ENCODE measurements around the gene COX7C.
A peak's percentile ranks its signal among the peaks of the same experiment; 100 is the strongest.
"Not testable (repeated sequence)": the region's sequence is repeated elsewhere in the genome, so short reads cannot be mapped to it uniquely, and the experiment has no call there.

COX7C gene

GRCh38 chr5:86617756-86618576 is at the start of gene COX7C:
Gene COX7C, plus strand, starts transcription at chr5:86617941. Its CDS starts 115 bp downstream, at chr5:86618056.
- DNase-seq = peak; percentile 99

GRCh38 chr5:86569522-86570426 is 48.0 kb upstream of the COX7C start:
- DNase-seq = peak; percentile 58

- peak; percentile 92 for DNase-seq
These were observed 47.2 kb upstream of the COX7C start for GRCh38 chr5:86570427-86571083.

- peak; percentile 81 for DNase-seq
These were observed 46.6 kb upstream of the COX7C start for GRCh38 chr5:86571109-86571508.

- peak; percentile 5 for DNase-seq
These were observed 44.8 kb upstream of the COX7C start for GRCh38 chr5:86572825-86573517.

GRCh38 chr5:86579502-86579901 is 38.2 kb upstream of the COX7C start:
- DNase-seq = no peak

GRCh38 chr5:86596476-86596875 is 21.3 kb upstream of the COX7C start:
- peak; percentile 6 for DNase-seq

GRCh38 chr5:86605881-86606280 is 11.9 kb upstream of the COX7C start:
- DNase-seq = no peak

- no peak for DNase-seq
These were observed 4.3 kb upstream of the COX7C start for GRCh38 chr5:86613455-86613854.

GRCh38 chr5:86617309-86617755 is 409 bp upstream of the COX7C start:
- DNase-seq = peak; percentile 39

- peak; percentile 25 for DNase-seq
These were observed 6.2 kb downstream of the COX7C start for GRCh38 chr5:86623785-86624483.

GRCh38 chr5:86625148-86625547 is 7.4 kb downstream of the COX7C start:
- DNase-seq = no peak

- no peak for DNase-seq
These were observed 8.4 kb downstream of the COX7C start for GRCh38 chr5:86626149-86626548.

GRCh38 chr5:86631165-86631564 is 13.4 kb downstream of the COX7C start:
- no peak for DNase-seq

- no peak for DNase-seq
These were observed 23.3 kb downstream of the COX7C start for GRCh38 chr5:86640998-86641397.

- DNase-seq = no peak
These were observed 27.1 kb downstream of the COX7C start for GRCh38 chr5:86644843-86645242.

GRCh38 chr5:86645885-86646284 is 28.1 kb downstream of the COX7C start:
- DNase-seq = no peak

- DNase-seq = no peak
These were observed 28.9 kb downstream of the COX7C start for GRCh38 chr5:86646671-86647070.

- DNase-seq = no peak
These were observed 32.2 kb downstream of the COX7C start for GRCh38 chr5:86649832-86650505.

- DNase-seq = not testable (repeated sequence)
These were observed 43.0 kb downstream of the COX7C start for GRCh38 chr5:86660771-86661170.

GRCh38 chr5:86664173-86664572 is 46.4 kb downstream of the COX7C start:
- no peak for DNase-seq
